Fibroblast of mammary gland (primary cell): ENCODE measurements around the gene CFAP77.
A peak's percentile ranks its signal among the peaks of the same experiment; 100 is the strongest.

Experiments
- DNase-seq: peaks from one replicate; pipeline ENCODE4 v3.0.0-alpha.2; 2010; ENCODE audit warnings: low read depth
- H3K4me3 ChIP-seq: 2 replicates; pipeline ENCODE4 v1.5.1; 2011; ENCODE audit warnings: low read depth, mild to moderate bottlenecking, low read length, moderate library complexity; ENCODE audit not compliant: control insufficient read depth
- TF ChIP-seq, protein P1 (sequence below): conservative IDR thresholded peaks from 2 replicates; pipeline ENCODE4 v1.5.1; 2011; ENCODE audit warnings: low read depth, low read length, inconsistent platforms; ENCODE audit not compliant: control insufficient read depth, insufficient read depth

The CFAP77 gene

DNA sequence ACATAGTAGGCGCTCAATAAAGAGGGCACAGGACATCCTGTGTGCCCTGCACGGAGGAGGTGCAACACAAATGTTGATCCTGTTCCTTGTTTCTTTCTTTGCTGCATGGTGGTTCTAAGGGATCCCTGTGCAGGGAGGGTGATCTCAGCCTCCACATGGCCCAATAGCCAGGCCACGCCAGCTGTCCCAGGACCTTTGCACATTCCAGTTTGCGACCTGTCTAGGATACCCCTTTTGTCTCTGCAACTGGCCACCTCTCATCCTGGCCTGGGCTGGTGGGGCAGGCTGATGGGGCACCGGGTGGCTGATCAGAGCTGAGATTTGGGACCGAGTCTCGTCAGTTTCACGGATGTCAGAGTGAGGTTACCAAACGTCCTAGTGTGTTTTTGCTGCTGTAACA is 79.5 kb downstream of the CFAP77 start:
- TF ChIP-seq, protein P1, sequence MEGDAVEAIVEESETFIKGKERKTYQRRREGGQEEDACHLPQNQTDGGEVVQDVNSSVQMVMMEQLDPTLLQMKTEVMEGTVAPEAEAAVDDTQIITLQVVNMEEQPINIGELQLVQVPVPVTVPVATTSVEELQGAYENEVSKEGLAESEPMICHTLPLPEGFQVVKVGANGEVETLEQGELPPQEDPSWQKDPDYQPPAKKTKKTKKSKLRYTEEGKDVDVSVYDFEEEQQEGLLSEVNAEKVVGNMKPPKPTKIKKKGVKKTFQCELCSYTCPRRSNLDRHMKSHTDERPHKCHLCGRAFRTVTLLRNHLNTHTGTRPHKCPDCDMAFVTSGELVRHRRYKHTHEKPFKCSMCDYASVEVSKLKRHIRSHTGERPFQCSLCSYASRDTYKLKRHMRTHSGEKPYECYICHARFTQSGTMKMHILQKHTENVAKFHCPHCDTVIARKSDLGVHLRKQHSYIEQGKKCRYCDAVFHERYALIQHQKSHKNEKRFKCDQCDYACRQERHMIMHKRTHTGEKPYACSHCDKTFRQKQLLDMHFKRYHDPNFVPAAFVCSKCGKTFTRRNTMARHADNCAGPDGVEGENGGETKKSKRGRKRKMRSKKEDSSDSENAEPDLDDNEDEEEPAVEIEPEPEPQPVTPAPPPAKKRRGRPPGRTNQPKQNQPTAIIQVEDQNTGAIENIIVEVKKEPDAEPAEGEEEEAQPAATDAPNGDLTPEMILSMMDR = no peak
- no peak for DNase-seq
- no peak overlapping the region for H3K4me3 ChIP-seq

DNA sequence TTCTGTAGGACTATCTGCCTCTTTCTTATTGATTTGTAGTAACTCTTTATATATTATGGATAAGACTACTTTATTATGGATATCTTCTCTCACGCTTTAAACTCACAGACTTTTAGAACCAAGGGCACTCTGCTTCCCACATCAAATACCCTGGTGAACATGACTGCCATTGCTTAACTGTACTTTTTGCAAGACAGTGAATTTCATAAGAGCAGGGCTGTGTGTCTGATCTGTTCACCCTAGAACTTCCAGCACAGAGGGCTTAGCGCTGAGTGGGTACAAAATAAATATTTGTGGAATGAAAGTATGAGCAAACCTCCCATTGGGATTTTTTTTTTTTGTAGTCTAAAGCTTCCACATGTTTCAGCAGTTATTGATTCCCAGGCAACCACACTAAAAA is 84.8 kb downstream of the CFAP77 start:
- no peak overlapping the region for H3K4me3 ChIP-seq
- TF ChIP-seq, protein P1 = no peak
- peak; percentile 7 for DNase-seq

DNA sequence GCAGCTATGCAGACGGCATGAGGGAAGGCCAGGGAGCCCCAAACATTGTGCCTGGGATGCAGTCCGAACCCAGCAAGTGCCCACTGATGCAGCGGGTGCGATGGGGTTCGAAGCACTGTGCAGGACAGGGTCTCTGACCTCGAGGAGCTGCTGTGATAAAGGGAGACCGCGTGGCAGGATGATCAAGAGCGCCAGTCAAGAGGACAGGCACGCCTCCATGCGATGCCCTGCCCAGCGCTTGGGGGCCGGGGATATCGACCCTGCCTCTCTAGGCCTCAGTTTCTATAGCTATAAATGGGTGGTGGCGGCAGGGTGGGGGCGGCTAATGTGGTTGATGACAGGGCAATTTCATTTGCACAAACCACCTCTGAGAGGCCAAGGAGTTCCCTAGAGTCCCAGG is 87.7 kb downstream of the CFAP77 start:
- H3K4me3 ChIP-seq = no peak overlapping the region
- DNase-seq = no peak
- TF ChIP-seq, protein P1 = no peak

DNA sequence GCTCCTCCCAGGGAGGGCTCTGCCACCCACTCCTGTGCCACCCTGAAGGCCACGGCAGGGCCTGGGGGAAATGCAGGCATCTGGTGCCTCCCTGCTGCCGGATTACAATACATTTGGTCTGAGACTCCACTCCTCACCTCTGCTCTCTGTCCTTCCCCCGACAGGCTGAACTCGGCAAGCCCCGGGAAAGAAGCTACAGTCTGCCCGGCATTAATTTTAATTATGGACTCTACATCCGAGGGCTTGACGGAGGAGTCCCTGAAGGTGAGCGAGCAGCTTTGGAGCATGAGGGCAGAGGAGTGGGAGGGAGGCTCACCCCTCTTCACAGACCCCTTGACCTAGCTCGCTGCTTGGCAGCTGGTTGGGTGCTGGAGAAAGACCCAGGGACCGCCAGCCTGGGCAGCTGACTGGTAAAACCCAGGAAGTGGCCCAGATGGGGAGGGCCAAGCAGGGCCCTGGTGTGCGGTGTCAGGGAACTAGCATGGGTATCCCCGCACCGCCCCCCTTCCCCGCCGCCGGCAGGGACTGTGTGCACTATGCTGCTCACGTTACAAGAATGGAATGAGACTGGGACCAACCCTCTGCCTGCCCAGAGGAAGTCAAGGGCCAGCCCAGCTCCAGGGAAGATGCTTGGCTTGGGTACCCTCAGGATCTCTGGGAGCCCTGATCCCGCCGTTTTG is 88.7 kb downstream of the CFAP77 start:
- no peak overlapping the region for H3K4me3 ChIP-seq
- DNase-seq = no peak
- TF ChIP-seq, protein P1 = no peak

DNA sequence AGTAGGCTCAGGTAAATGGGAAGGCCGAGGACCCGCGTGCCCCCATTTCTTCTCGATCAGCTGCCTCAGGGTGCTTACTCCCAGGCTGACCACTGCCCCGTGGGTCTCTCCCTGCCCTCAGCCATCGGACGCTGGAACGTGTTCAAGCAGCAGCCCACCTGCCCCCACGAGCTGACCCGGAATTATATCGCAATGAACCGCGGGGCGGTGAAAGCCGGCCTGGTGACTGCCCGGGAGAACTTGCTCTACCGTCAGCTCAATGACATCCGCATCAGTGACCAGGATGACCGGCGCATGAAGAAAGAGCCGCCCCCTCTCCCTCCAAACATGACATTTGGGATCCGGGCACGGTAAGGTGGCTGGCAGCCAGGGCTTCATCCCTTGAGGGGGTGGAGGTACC is 89.2 kb downstream of the CFAP77 start:
- TF ChIP-seq, protein P1 = no peak

GRCh38 chr9:132500193-132500592 is 90.2 kb downstream of the CFAP77 start:
- DNase-seq = no peak
- H3K4me3 ChIP-seq = no peak overlapping the region
- TF ChIP-seq, protein P1 = no peak

More for the DNA sequence above, 89.2 kb downstream of the CFAP77 start:
- no peak for DNase-seq
- H3K4me3 ChIP-seq = no peak overlapping the region
